GM23338 (cell line): ENCODE data around the gene TMSB4X.

Experiments
- CREB1 ChIP-seq: fragments of 250-450 bp; sonication (Bioruptor Pico); IDR thresholded peaks from 2 replicates; pipeline ENCODE4 v1.5.0; 2020; ENCODE audit warnings: low read depth, mild to moderate bottlenecking, moderate library complexity
- EZH2 ChIP-seq: fragments of 200-600 bp; sonication (generic); IDR thresholded peaks from one replicate; pipeline ENCODE4 v1.8.0; 2017; ENCODE audit warnings: antibody characterized with exemption, mild to moderate bottlenecking, low read depth; ENCODE audit not compliant: unreplicated experiment
- EZH2phosphoT487 ChIP-seq: fragments of 200-600 bp; sonication (generic); IDR thresholded peaks from one replicate; pipeline ENCODE4 v1.8.1; 2018; ENCODE audit warnings: antibody characterized with exemption; ENCODE audit not compliant: unreplicated experiment
- JUNB ChIP-seq: IDR thresholded peaks from one replicate; pipeline ENCODE4 v1.6.1; 2016; ENCODE audit warnings: antibody characterized with exemption; ENCODE audit not compliant: unreplicated experiment
- NANOG ChIP-seq: IDR thresholded peaks from 2 replicates; pipeline ENCODE4 v1.6.1; 2016; ENCODE audit warnings: antibody characterized with exemption, borderline replicate concordance
- POLR2AphosphoS5 ChIP-seq: IDR thresholded peaks from 2 replicates; pipeline ENCODE4 v1.6.1; 2016; ENCODE audit warnings: antibody characterized with exemption, low read depth
- STAT1 ChIP-seq: IDR thresholded peaks from one replicate; pipeline ENCODE4 v1.6.1; 2016; ENCODE audit warnings: antibody characterized with exemption; ENCODE audit not compliant: unreplicated experiment
- ZNF331 ChIP-seq: fragments of 250-450 bp; sonication (Bioruptor Pico); IDR thresholded peaks from 2 replicates; pipeline ENCODE4 v1.5.0; 2020; ENCODE audit warnings: low read depth, mild to moderate bottlenecking, moderate library complexity
- TF ChIP-seq, protein P1 (sequence below), 2 experiments: fragments of 200-600 bp in 1 of 2; sonication (generic) in 1 of 2; conservative IDR thresholded peaks; 2 replicates each; pipeline versions ENCODE4 v1.5.1 to v1.6.1; 2016 to 2017; ENCODE audit warnings: antibody characterized with exemption in 2 of 2, low read depth in 2 of 2, mild to moderate bottlenecking in 2 of 2, moderate library complexity in 1 of 2
- TF ChIP-seq, protein P2 (sequence below): IDR thresholded peaks from 2 replicates; pipeline ENCODE4 v1.6.1; 2016; ENCODE audit warnings: antibody characterized with exemption
- TF ChIP-seq, protein P3 (sequence below): IDR thresholded peaks from one replicate; pipeline ENCODE4 v1.6.1; 2018; ENCODE audit warnings: antibody characterized with exemption; ENCODE audit not compliant: unreplicated experiment

DNA sequence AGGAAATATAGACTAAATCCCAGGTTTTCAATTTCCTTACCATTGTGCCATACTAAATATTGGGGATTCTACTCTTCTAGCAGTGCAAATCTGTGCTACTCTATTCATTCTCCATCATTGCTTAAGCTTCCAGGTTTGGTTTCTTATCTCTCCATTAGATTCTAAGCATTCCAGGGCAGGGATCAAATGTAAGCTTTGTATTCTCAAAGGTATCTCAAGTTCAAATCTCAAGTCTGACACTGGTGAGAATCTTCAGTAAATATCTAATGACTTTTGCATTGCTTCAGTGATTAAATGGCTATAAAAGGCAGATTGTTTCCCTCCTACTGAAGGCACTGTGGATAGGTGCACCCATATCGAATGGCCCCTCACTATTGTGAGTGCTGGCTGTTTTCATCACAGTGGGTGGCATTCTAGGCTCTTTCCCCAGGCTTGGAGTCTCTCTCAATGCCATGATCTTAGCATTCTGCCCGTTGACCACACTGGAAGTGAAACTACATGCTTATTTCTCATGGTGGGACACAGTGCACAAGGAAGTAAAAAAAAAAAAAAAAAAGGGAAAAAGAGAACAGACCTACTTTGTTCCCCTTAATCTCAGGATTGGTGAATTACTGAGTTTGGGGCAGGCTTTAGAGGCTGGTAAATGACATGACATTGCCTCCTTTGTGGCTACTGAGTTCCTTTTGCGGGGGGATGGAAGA is 40.8 kb downstream of the TMSB4X start:
- TF ChIP-seq EZH2 (no peak), STAT1 (no peak), POLR2AphosphoS5 (no peak), JUNB (no peak), CREB1 (CRISPR knock-in tag) (no peak), NANOG (no peak), EZH2phosphoT487 (no peak), ZNF331 (CRISPR knock-in tag) (no peak)
- TF ChIP-seq, protein P1, sequence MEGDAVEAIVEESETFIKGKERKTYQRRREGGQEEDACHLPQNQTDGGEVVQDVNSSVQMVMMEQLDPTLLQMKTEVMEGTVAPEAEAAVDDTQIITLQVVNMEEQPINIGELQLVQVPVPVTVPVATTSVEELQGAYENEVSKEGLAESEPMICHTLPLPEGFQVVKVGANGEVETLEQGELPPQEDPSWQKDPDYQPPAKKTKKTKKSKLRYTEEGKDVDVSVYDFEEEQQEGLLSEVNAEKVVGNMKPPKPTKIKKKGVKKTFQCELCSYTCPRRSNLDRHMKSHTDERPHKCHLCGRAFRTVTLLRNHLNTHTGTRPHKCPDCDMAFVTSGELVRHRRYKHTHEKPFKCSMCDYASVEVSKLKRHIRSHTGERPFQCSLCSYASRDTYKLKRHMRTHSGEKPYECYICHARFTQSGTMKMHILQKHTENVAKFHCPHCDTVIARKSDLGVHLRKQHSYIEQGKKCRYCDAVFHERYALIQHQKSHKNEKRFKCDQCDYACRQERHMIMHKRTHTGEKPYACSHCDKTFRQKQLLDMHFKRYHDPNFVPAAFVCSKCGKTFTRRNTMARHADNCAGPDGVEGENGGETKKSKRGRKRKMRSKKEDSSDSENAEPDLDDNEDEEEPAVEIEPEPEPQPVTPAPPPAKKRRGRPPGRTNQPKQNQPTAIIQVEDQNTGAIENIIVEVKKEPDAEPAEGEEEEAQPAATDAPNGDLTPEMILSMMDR (conservative IDR thresholded peaks at IDR 0.05; ENCODE audit: low read depth in 2 of 2) = no peak
- TF ChIP-seq, protein P2, sequence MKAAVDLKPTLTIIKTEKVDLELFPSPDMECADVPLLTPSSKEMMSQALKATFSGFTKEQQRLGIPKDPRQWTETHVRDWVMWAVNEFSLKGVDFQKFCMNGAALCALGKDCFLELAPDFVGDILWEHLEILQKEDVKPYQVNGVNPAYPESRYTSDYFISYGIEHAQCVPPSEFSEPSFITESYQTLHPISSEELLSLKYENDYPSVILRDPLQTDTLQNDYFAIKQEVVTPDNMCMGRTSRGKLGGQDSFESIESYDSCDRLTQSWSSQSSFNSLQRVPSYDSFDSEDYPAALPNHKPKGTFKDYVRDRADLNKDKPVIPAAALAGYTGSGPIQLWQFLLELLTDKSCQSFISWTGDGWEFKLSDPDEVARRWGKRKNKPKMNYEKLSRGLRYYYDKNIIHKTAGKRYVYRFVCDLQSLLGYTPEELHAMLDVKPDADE = no peak
- TF ChIP-seq, protein P3, sequence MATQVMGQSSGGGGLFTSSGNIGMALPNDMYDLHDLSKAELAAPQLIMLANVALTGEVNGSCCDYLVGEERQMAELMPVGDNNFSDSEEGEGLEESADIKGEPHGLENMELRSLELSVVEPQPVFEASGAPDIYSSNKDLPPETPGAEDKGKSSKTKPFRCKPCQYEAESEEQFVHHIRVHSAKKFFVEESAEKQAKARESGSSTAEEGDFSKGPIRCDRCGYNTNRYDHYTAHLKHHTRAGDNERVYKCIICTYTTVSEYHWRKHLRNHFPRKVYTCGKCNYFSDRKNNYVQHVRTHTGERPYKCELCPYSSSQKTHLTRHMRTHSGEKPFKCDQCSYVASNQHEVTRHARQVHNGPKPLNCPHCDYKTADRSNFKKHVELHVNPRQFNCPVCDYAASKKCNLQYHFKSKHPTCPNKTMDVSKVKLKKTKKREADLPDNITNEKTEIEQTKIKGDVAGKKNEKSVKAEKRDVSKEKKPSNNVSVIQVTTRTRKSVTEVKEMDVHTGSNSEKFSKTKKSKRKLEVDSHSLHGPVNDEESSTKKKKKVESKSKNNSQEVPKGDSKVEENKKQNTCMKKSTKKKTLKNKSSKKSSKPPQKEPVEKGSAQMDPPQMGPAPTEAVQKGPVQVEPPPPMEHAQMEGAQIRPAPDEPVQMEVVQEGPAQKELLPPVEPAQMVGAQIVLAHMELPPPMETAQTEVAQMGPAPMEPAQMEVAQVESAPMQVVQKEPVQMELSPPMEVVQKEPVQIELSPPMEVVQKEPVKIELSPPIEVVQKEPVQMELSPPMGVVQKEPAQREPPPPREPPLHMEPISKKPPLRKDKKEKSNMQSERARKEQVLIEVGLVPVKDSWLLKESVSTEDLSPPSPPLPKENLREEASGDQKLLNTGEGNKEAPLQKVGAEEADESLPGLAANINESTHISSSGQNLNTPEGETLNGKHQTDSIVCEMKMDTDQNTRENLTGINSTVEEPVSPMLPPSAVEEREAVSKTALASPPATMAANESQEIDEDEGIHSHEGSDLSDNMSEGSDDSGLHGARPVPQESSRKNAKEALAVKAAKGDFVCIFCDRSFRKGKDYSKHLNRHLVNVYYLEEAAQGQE = no peak
